ENCODE data around the gene TMEM141. TPM values are rescaled to one million over a fixed set of nuclear protein-coding genes. Genes with fewer than 3 reads are reported as not detected.

The TMEM141 gene
- polyA plus RNA-seq, 2 donors = 85.2 to 155 TPM

GRCh38 chr9:136806631-136807201 is 15.6 kb downstream of the TMEM141 start:
- WGBS, 2 donors = 55 to 69% methylated on average over 25 of the region's 25 CpGs
- H3K36me3 ChIP-seq (ENCODE audit: control insufficient read depth in 2 of 2, insufficient read depth in 2 of 2, low read length in 1 of 2) = no peaks in the 10 kb centered on the region
- H3K4me1 ChIP-seq (ENCODE audit: control insufficient read depth in 2 of 2, insufficient read depth in 2 of 2, low read length in 1 of 2) = peaks cover 9 to 30% of the 10 kb centered on the region in 2 donors
- no peaks in the 10 kb centered on the region for H3K27me3 ChIP-seq (ENCODE audit: control insufficient read depth in 1 of 2, insufficient read depth in 2 of 2, low read length in 2 of 2)
- peak overlapping the region; percentile 97 for H3K27ac ChIP-seq (ENCODE audit: low read depth in 2 of 2, low read length in 1 of 2)
- peak overlapping the region; percentile 87 to 99 for H3K4me3 ChIP-seq (ENCODE audit: low read depth in 1 of 2, low read length in 2 of 2)
- no peaks in the 10 kb centered on the region for H3K9me3 ChIP-seq (ENCODE audit: control insufficient read depth in 2 of 2, insufficient read depth in 1 of 2, low read depth in 1 of 2, low read length in 1 of 2)

GRCh38 chr9:136807281-136808074 is 16.3 kb downstream of the TMEM141 start, which contains the start of gene RABL6:
Gene RABL6 (plus strand): TSS chr9:136807948. CDS start chr9:136808197, 249 bp downstream.
- Histone ChIP-seq H3K4me3 (ENCODE audit: low read depth in 1 of 2, low read length in 2 of 2) (peak within 1 kb of the TSS; percentile 87 to 99), H3K27me3 (ENCODE audit: control insufficient read depth in 1 of 2, insufficient read depth in 2 of 2, low read length in 2 of 2) (no peaks in the 10 kb centered on the region), H3K36me3 (ENCODE audit: control insufficient read depth in 2 of 2, insufficient read depth in 2 of 2, low read length in 1 of 2) (no peaks in the 10 kb centered on the region), H3K27ac (ENCODE audit: low read depth in 2 of 2, low read length in 1 of 2) (peak within 1 kb of the TSS; percentile 97), H3K4me1 (ENCODE audit: control insufficient read depth in 2 of 2, insufficient read depth in 2 of 2, low read length in 1 of 2) (peaks cover 9 to 30% of the 10 kb centered on the region in 2 donors), H3K9me3 (ENCODE audit: control insufficient read depth in 2 of 2, insufficient read depth in 1 of 2, low read depth in 1 of 2, low read length in 1 of 2) (no peaks in the 10 kb centered on the region)
- 0% methylated on average over 71 to 96 of the region's 96 CpGs for WGBS, 2 donors

GRCh38 chr9:136808075-136808805 is 17.1 kb downstream of the TMEM141 start:
- no peaks in the 10 kb centered on the region for H3K9me3 ChIP-seq (ENCODE audit: control insufficient read depth in 2 of 2, insufficient read depth in 1 of 2, low read depth in 1 of 2, low read length in 1 of 2)
- H3K27ac ChIP-seq (ENCODE audit: low read depth in 2 of 2, low read length in 1 of 2) = peak overlapping the region; percentile 81 to 97
- H3K4me3 ChIP-seq (ENCODE audit: low read depth in 1 of 2, low read length in 2 of 2) = peak overlapping the region; percentile 87 to 99
- 0 to 1% methylated on average over 59 to 93 of the region's 93 CpGs for WGBS, 2 donors
- peaks cover 0 to 5% of the 10 kb centered on the region in 2 donors for H3K36me3 ChIP-seq (ENCODE audit: control insufficient read depth in 2 of 2, insufficient read depth in 2 of 2, low read length in 1 of 2)
- H3K27me3 ChIP-seq (ENCODE audit: control insufficient read depth in 1 of 2, insufficient read depth in 2 of 2, low read length in 2 of 2) = no peaks in the 10 kb centered on the region
- peaks cover 9 to 30% of the 10 kb centered on the region in 2 donors for H3K4me1 ChIP-seq (ENCODE audit: control insufficient read depth in 2 of 2, insufficient read depth in 2 of 2, low read length in 1 of 2)

GRCh38 chr9:136808806-136809158 is 17.6 kb downstream of the TMEM141 start:
- Histone ChIP-seq H3K9me3 (ENCODE audit: control insufficient read depth in 2 of 2, insufficient read depth in 1 of 2, low read depth in 1 of 2, low read length in 1 of 2) (no peaks in the 10 kb centered on the region), H3K27ac (ENCODE audit: low read depth in 2 of 2, low read length in 1 of 2) (peak overlapping the region in 1 of 2 donors; percentile 97), H3K27me3 (ENCODE audit: control insufficient read depth in 1 of 2, insufficient read depth in 2 of 2, low read length in 2 of 2) (no peaks in the 10 kb centered on the region), H3K36me3 (ENCODE audit: control insufficient read depth in 2 of 2, insufficient read depth in 2 of 2, low read length in 1 of 2) (peaks cover 0 to 5% of the 10 kb centered on the region in 2 donors), H3K4me1 (ENCODE audit: control insufficient read depth in 2 of 2, insufficient read depth in 2 of 2, low read length in 1 of 2) (peaks cover 9 to 30% of the 10 kb centered on the region in 2 donors), H3K4me3 (ENCODE audit: low read depth in 1 of 2, low read length in 2 of 2) (peak overlapping the region; percentile 87 to 99)
- 3% methylated on average over 14 of the region's 14 CpGs for WGBS, 2 donors

DNA sequence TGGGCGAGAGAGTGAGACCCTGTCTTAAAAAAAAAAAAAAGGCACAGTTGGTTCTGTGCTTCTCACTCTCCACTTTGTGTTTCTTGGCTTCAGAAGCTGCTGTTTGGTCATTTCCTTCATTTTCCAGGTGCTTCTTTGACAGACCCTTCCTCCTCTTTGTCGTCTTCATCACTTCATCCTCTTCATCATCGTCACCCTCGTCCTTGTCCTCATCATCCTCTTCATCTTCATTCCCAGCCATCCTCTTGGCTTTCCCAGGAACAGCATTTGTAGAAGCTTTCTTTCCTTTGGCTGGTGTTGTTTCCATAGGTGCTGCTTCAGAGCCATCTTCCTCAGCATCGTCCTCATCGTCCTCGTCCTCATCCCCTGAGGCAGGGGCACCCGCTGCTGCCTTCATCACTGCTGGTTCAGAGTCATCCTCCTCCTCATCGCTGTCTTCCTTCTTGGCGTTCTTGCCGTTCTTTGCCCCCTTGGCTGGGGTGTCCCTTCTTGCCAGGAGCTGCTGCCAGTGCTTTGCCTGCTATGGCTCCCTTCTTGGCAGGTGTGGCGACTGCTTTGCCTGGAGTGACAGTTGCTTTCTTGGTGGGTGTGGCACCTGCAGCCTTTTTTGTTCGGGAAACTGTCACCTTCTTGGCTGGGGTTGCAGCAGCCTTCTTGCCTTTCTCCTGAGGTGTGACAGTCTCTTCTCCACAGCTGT is 23.7 kb downstream of the TMEM141 start:
- Histone ChIP-seq H3K4me3 (ENCODE audit: low read depth in 1 of 2, low read length in 2 of 2) (no peak overlapping the region), H3K36me3 (ENCODE audit: control insufficient read depth in 2 of 2, insufficient read depth in 2 of 2, low read length in 1 of 2) (peaks cover 0 to 5% of the 10 kb centered on the region in 2 donors)
- WGBS, 2 donors = 89 to 91% methylated on average over 13 of the region's 13 CpGs

GRCh38 chr9:136815422-136815782 is 24.3 kb downstream of the TMEM141 start:
- Histone ChIP-seq H3K9me3 (ENCODE audit: control insufficient read depth in 2 of 2, insufficient read depth in 1 of 2, low read depth in 1 of 2, low read length in 1 of 2) (no peaks in the 10 kb centered on the region), H3K4me3 (ENCODE audit: low read depth in 1 of 2, low read length in 2 of 2) (no peak overlapping the region), H3K36me3 (ENCODE audit: control insufficient read depth in 2 of 2, insufficient read depth in 2 of 2, low read length in 1 of 2) (peaks cover 0 to 5% of the 10 kb centered on the region in 2 donors), H3K27ac (ENCODE audit: low read depth in 2 of 2, low read length in 1 of 2) (no peak overlapping the region), H3K4me1 (ENCODE audit: control insufficient read depth in 2 of 2, insufficient read depth in 2 of 2, low read length in 1 of 2) (no peaks in the 10 kb centered on the region), H3K27me3 (ENCODE audit: control insufficient read depth in 1 of 2, insufficient read depth in 2 of 2, low read length in 2 of 2) (no peaks in the 10 kb centered on the region)
- WGBS, 2 donors = 0 to 14% methylated on average over 1 of the region's 1 CpG

More for the DNA sequence above, 23.7 kb downstream of the TMEM141 start:
- Histone ChIP-seq H3K9me3 (ENCODE audit: control insufficient read depth in 2 of 2, insufficient read depth in 1 of 2, low read depth in 1 of 2, low read length in 1 of 2) (no peaks in the 10 kb centered on the region), H3K4me1 (ENCODE audit: control insufficient read depth in 2 of 2, insufficient read depth in 2 of 2, low read length in 1 of 2) (no peaks in the 10 kb centered on the region), H3K27me3 (ENCODE audit: control insufficient read depth in 1 of 2, insufficient read depth in 2 of 2, low read length in 2 of 2) (no peaks in the 10 kb centered on the region), H3K27ac (ENCODE audit: low read depth in 2 of 2, low read length in 1 of 2) (no peak overlapping the region)

DNA sequence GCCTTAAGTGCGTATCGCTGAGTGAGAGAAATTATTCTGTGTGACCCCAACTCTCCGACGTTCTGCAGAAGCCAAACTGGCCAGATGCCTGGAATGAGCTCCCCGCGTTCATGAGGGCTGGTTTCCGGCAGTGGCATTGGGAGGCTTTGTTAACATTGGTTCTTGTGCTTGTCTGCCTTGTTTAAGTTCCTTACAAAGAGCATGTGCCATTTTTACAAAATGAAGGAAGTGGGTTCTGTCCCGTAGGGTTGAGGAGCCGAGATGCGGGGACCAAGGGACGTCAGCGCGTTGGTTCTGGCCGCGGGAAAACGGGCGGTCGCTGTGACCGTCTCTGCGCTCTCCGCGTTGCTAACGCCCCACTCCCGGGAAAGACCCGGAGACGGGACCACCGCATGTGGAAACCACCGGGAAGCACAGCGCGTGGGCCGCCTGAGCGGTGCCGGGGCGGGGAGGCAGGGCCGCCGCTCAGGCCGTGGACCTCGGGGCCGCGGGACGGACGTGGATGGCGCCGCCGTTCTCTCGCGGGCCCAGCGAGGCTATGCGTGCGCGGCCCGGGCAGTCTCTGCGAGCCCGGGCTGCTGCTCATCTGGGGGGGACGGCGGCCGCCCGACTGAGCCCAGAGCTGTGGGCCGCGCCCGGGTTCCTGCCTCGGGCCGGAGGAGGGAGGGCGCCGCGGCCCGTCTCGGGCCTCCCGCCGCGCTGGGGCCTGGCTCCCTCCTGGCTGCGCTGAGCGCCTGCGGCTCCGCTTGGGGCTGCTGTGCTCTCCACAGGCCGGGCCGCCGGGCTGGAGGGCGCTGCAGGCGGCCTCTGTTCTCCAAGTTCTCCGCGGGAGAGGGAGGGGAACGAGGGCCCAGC is 30.1 kb downstream of the TMEM141 start:
- peak overlapping the region; percentile 17 to 22 for H3K4me3 ChIP-seq (ENCODE audit: low read depth in 1 of 2, low read length in 2 of 2)
- no peaks in the 10 kb centered on the region for H3K27me3 ChIP-seq (ENCODE audit: control insufficient read depth in 1 of 2, insufficient read depth in 2 of 2, low read length in 2 of 2)
- no peaks in the 10 kb centered on the region for H3K4me1 ChIP-seq (ENCODE audit: control insufficient read depth in 2 of 2, insufficient read depth in 2 of 2, low read length in 1 of 2)
- WGBS, 2 donors = 51 to 54% methylated on average over 75 to 83 of the region's 83 CpGs
- no peaks in the 10 kb centered on the region for H3K9me3 ChIP-seq (ENCODE audit: control insufficient read depth in 2 of 2, insufficient read depth in 1 of 2, low read depth in 1 of 2, low read length in 1 of 2)
- no peak overlapping the region for H3K27ac ChIP-seq (ENCODE audit: low read depth in 2 of 2, low read length in 1 of 2)
- peaks cover 12 to 18% of the 10 kb centered on the region in 2 donors for H3K36me3 ChIP-seq (ENCODE audit: control insufficient read depth in 2 of 2, insufficient read depth in 2 of 2, low read length in 1 of 2)

- Histone ChIP-seq H3K4me1 (ENCODE audit: control insufficient read depth in 2 of 2, insufficient read depth in 2 of 2, low read length in 1 of 2) (no peaks in the 10 kb centered on the region), H3K27me3 (ENCODE audit: control insufficient read depth in 1 of 2, insufficient read depth in 2 of 2, low read length in 2 of 2) (no peaks in the 10 kb centered on the region), H3K36me3 (ENCODE audit: control insufficient read depth in 2 of 2, insufficient read depth in 2 of 2, low read length in 1 of 2) (peaks cover 13 to 22% of the 10 kb centered on the region in 2 donors), H3K27ac (ENCODE audit: low read depth in 2 of 2, low read length in 1 of 2) (no peak overlapping the region), H3K4me3 (ENCODE audit: low read depth in 1 of 2, low read length in 2 of 2) (no peak overlapping the region), H3K9me3 (ENCODE audit: control insufficient read depth in 2 of 2, insufficient read depth in 1 of 2, low read depth in 1 of 2, low read length in 1 of 2) (no peaks in the 10 kb centered on the region)
- WGBS, 2 donors = 81 to 86% methylated on average over 41 to 42 of the region's 42 CpGs
Measured at GRCh38 chr9:136821826-136822544, 30.8 kb downstream of the TMEM141 start.

All from esophagus (tissue), 2 donors.